Ovary (tissue), 3 donors: ENCODE data around the gene HACD2.

Source experiments
- CTCF ChIP-seq, 3 donors: fragments of 450-650 bp in 2 of 3; fragments of 200-600 bp in 1 of 3; IDR thresholded peaks; one replicate each; pipeline versions ENCODE4 v1.5.1 to v1.8.0; 2016 to 2022; ENCODE audit warnings: antibody characterized with exemption in 3 of 3, mild to moderate bottlenecking in 1 of 3
- EP300 ChIP-seq: sonication (generic); formaldehyde crosslinking; IDR thresholded peaks from one replicate; pipeline ENCODE4 v1.6.1; 2017; ENCODE audit warnings: antibody characterized with exemption
- POLR2A ChIP-seq: fragments of 450-650 bp; IDR thresholded peaks from one replicate; pipeline ENCODE4 v1.6.1; 2017; ENCODE audit warnings: antibody characterized with exemption, mild to moderate bottlenecking, moderate library complexity
- donor health status: DM: no; HTN: no; CAD: no.

GRCh38 chr3:123618768-123619484, 34.1 kb upstream of the HACD2 start:
- TF ChIP-seq CTCF (IDR thresholded peaks at IDR 0.05): no peak
- TF ChIP-seq EP300: no peak
- TF ChIP-seq POLR2A: no peak
